Liver (tissue), 9 donors: ENCODE measurements around the gene P4HB. TPM values are rescaled to one million over a fixed set of nuclear protein-coding genes. Genes with fewer than 3 reads are reported as not detected.

ENCODE experiments used
- DNase-seq: peaks from one replicate; pipeline ENCODE4 v3.0.0-alpha.2; 2017; ENCODE audit warnings: low spot score
- H3K27ac ChIP-seq, 2 donors: one replicate each; pipeline ENCODE4 v1.7.0; 2013; ENCODE audit warnings: inconsistent platforms in 2 of 2, low read length in 2 of 2, control low read depth in 1 of 2, low read depth in 1 of 2, mild to moderate bottlenecking in 1 of 2
- H3K27me3 ChIP-seq, 4 donors: one replicate each; pipeline versions ENCODE4 v1.6.1 to v1.7.0; 2013; ENCODE audit warnings: low read length in 3 of 4, inconsistent platforms in 1 of 4, mild to moderate bottlenecking in 1 of 4, moderate library complexity in 1 of 4; ENCODE audit not compliant: control insufficient read depth in 4 of 4, insufficient read depth in 4 of 4
- H3K36me3 ChIP-seq, 4 donors: one replicate each; pipeline versions ENCODE4 v1.6.1 to v1.7.0; 2013; ENCODE audit warnings: low read length in 3 of 4, mild to moderate bottlenecking in 3 of 4, low read depth in 1 of 4, moderate library complexity in 1 of 4; ENCODE audit not compliant: control insufficient read depth in 4 of 4, insufficient read depth in 3 of 4
- H3K4me1 ChIP-seq, 4 donors: one replicate each; pipeline versions ENCODE4 v1.6.1 to v1.7.0; 2013; ENCODE audit warnings: low read length in 3 of 4, mild to moderate bottlenecking in 3 of 4, moderate library complexity in 1 of 4; ENCODE audit not compliant: control insufficient read depth in 4 of 4, insufficient read depth in 4 of 4
- H3K4me3 ChIP-seq, 3 donors: one replicate each; pipeline versions ENCODE4 v1.6.1 to v1.7.0; 2013; ENCODE audit warnings: low read length in 3 of 3, control low read depth in 1 of 3, low read depth in 1 of 3, mild to moderate bottlenecking in 1 of 3
- H3K9ac ChIP-seq, 2 donors: one replicate each; pipeline ENCODE4 v1.7.0; 2013; ENCODE audit warnings: low read length in 2 of 2, mild to moderate bottlenecking in 2 of 2, moderate library complexity in 2 of 2, control low read depth in 1 of 2, low read depth in 1 of 2
- H3K9me3 ChIP-seq, 4 donors: one replicate each; pipeline versions ENCODE4 v1.6.1 to v1.7.0; 2013; ENCODE audit warnings: low read length in 3 of 4; ENCODE audit not compliant: control insufficient read depth in 4 of 4
- EGR1 ChIP-seq, 2 donors: IDR thresholded peaks; 2 replicates each; pipeline ENCODE4 v1.6.1; 2016 to 2018; ENCODE audit warnings: antibody characterized with exemption in 2 of 2, low read depth in 2 of 2
- FOXA1 ChIP-seq: IDR thresholded peaks from 2 replicates; pipeline ENCODE4 v1.6.1; 2016; ENCODE audit warnings: antibody characterized with exemption
- FOXA2 ChIP-seq: IDR thresholded peaks from 2 replicates; pipeline ENCODE4 v1.6.1; 2016; ENCODE audit warnings: antibody characterized with exemption
- GABPA ChIP-seq, 2 donors: IDR thresholded peaks in 1 of 2; conservative IDR thresholded peaks in 1 of 2; 2 replicates each; pipeline ENCODE4 v1.6.1; 2016; ENCODE audit warnings: antibody characterized with exemption in 2 of 2, mild to moderate bottlenecking in 1 of 2, moderate library complexity in 1 of 2
- HNF4A ChIP-seq, 2 donors: conservative IDR thresholded peaks; 2 replicates each; pipeline ENCODE4 v1.6.1; 2016; ENCODE audit warnings: antibody characterized with exemption in 2 of 2, mild to moderate bottlenecking in 2 of 2
- HNF4G ChIP-seq: IDR thresholded peaks from 2 replicates; pipeline ENCODE4 v1.6.1; 2016; ENCODE audit warnings: antibody characterized with exemption
- JUND ChIP-seq, 2 donors: IDR thresholded peaks; 2 replicates each; pipeline ENCODE4 v1.6.1; 2016; ENCODE audit warnings: antibody characterized with exemption in 2 of 2
- NR2F2 ChIP-seq: IDR thresholded peaks from 2 replicates; pipeline ENCODE4 v1.6.1; 2016; ENCODE audit warnings: antibody characterized with exemption
- RAD21 ChIP-seq, 2 donors: IDR thresholded peaks; 2 replicates each; pipeline ENCODE4 v1.6.1; 2016; ENCODE audit warnings: antibody characterized with exemption in 2 of 2, mild to moderate bottlenecking in 2 of 2
- SP1 ChIP-seq: IDR thresholded peaks from 2 replicates; pipeline ENCODE4 v1.6.1; 2018; ENCODE audit warnings: antibody characterized with exemption, mild to moderate bottlenecking
- TAF1 ChIP-seq: conservative IDR thresholded peaks from 2 replicates; pipeline ENCODE4 v1.6.1; 2016; ENCODE audit warnings: antibody characterized with exemption, mild to moderate bottlenecking
- YY1 ChIP-seq: IDR thresholded peaks from 2 replicates; pipeline ENCODE4 v1.6.1; 2016; ENCODE audit warnings: antibody characterized with exemption, mild to moderate bottlenecking
- WGBS: extraction: QIAGEN DNeasy Blood & Tissue Kit; methylation state at CpG from one replicate; pipeline ENCODE4 v1.1.7; 2013; 5-methylcytosine and 5-hydroxymethylcytosine counted together
- polyA plus RNA-seq, 2 donors: library from polyadenylated mRNA; stranded (reverse) in 1 of 2; unstranded in 1 of 2; fragments of 200-250 nt in 1 of 2; fragments of >200 nt in 1 of 2; fragmentation: Nextera tagmentation in 1 of 2; extraction: Ambion mirVana in 1 of 2; gene quantifications; one replicate each; pipeline versions ENCODE4 v1.2.1 to v1.2.3, GENCODE V29; 2013 to 2015
- total RNA-seq, 2 donors: library from RNA; depleted of rRNA; stranded (reverse); fragments of >200 nt; gene quantifications; one replicate each; pipeline ENCODE4 v1.2.3, GENCODE V29; 2014
- TF ChIP-seq, protein P1 (sequence below): IDR thresholded peaks from 2 replicates; pipeline ENCODE4 v1.6.1; 2016; ENCODE audit warnings: antibody characterized with exemption, mild to moderate bottlenecking
- TF ChIP-seq, protein P2 (sequence below): IDR thresholded peaks from 2 replicates; pipeline ENCODE4 v1.6.1; 2016; ENCODE audit warnings: antibody characterized with exemption
- TF ChIP-seq, protein P3 (sequence below): IDR thresholded peaks from 2 replicates; pipeline ENCODE4 v1.6.1; 2016; ENCODE audit warnings: antibody characterized with exemption
- TF ChIP-seq, protein P4 (sequence below): fragments of 150-350 bp; IDR thresholded peaks from 2 replicates; pipeline ENCODE4 v1.5.1; 2017; ENCODE audit warnings: improper control_type of control experiment, low read depth, low read length; ENCODE audit not compliant: missing input control
- TF ChIP-seq, protein P5 (sequence below): IDR thresholded peaks from 2 replicates; pipeline ENCODE4 v1.6.1; 2016; ENCODE audit warnings: antibody characterized with exemption
- donor health status: healthy.
- donor health status: healthy.
- donor health status: healthy.
- donor health status: healthy.
- donor health status: healthy.

P4HB gene
- total and polyA plus RNA-seq, 4 donors: 1,000 to 3,361 (median 1,576) TPM

DNA sequence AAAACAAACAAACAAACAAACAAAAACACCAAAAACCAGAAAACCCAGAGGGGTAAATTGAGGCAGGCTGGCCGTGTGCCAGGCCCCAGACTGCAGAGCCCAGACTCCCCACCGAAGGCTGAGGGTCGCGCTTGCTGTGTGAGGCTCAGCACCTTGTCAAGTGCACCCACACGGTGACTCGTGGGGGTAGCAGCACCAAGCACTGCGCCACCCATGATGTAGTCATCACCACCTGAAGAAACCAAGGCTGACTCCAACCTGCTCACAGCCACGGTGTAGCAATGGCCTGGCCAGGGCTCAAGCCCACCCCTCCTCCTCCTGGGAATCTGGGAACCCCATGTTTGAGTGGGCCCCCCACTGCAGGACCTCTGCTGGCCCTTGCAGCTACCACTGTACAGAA, 39.2 kb downstream of the P4HB start:
- no peak overlapping the region for H3K9ac ChIP-seq
- H3K4me3 ChIP-seq: no peak overlapping the region
- DNase-seq: no peak
- H3K9me3 ChIP-seq: no peaks in the 10 kb centered on the region
- peak overlapping the region; percentile 77 to 97 for H3K27ac ChIP-seq
- H3K4me1 ChIP-seq: peaks cover 8 to 20% (median 15%) of the 10 kb centered on the region in 4 donors
- TF ChIP-seq JUND (IDR thresholded peaks at IDR 0.05) (no peak), GABPA (IDR thresholded peaks at IDR 0.05 in 1 of 2, conservative IDR thresholded peaks at IDR 0.05 in 1 of 2) (no peak), FOXA1 (no peak), RAD21 (IDR thresholded peaks at IDR 0.05) (no peak), EGR1 (IDR thresholded peaks at IDR 0.05; ENCODE audit: low read depth in 2 of 2) (no peak), TAF1 (no peak), HNF4A (conservative IDR thresholded peaks at IDR 0.05) (no peak)
- TF ChIP-seq, protein P1, sequence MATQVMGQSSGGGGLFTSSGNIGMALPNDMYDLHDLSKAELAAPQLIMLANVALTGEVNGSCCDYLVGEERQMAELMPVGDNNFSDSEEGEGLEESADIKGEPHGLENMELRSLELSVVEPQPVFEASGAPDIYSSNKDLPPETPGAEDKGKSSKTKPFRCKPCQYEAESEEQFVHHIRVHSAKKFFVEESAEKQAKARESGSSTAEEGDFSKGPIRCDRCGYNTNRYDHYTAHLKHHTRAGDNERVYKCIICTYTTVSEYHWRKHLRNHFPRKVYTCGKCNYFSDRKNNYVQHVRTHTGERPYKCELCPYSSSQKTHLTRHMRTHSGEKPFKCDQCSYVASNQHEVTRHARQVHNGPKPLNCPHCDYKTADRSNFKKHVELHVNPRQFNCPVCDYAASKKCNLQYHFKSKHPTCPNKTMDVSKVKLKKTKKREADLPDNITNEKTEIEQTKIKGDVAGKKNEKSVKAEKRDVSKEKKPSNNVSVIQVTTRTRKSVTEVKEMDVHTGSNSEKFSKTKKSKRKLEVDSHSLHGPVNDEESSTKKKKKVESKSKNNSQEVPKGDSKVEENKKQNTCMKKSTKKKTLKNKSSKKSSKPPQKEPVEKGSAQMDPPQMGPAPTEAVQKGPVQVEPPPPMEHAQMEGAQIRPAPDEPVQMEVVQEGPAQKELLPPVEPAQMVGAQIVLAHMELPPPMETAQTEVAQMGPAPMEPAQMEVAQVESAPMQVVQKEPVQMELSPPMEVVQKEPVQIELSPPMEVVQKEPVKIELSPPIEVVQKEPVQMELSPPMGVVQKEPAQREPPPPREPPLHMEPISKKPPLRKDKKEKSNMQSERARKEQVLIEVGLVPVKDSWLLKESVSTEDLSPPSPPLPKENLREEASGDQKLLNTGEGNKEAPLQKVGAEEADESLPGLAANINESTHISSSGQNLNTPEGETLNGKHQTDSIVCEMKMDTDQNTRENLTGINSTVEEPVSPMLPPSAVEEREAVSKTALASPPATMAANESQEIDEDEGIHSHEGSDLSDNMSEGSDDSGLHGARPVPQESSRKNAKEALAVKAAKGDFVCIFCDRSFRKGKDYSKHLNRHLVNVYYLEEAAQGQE: no peak
- TF ChIP-seq, protein P2, sequence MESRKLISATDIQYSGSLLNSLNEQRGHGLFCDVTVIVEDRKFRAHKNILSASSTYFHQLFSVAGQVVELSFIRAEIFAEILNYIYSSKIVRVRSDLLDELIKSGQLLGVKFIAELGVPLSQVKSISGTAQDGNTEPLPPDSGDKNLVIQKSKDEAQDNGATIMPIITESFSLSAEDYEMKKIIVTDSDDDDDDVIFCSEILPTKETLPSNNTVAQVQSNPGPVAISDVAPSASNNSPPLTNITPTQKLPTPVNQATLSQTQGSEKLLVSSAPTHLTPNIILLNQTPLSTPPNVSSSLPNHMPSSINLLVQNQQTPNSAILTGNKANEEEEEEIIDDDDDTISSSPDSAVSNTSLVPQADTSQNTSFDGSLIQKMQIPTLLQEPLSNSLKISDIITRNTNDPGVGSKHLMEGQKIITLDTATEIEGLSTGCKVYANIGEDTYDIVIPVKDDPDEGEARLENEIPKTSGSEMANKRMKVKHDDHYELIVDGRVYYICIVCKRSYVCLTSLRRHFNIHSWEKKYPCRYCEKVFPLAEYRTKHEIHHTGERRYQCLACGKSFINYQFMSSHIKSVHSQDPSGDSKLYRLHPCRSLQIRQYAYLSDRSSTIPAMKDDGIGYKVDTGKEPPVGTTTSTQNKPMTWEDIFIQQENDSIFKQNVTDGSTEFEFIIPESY: no peak
- TF ChIP-seq, protein P3, sequence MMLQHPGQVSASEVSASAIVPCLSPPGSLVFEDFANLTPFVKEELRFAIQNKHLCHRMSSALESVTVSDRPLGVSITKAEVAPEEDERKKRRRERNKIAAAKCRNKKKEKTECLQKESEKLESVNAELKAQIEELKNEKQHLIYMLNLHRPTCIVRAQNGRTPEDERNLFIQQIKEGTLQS: no peak
- 83% methylated on average over 8 of the region's 8 CpGs for WGBS
- no peaks in the 10 kb centered on the region for H3K27me3 ChIP-seq
- peaks cover 0 to 5% (median 0%) of the 10 kb centered on the region in 4 donors for H3K36me3 ChIP-seq

DNA sequence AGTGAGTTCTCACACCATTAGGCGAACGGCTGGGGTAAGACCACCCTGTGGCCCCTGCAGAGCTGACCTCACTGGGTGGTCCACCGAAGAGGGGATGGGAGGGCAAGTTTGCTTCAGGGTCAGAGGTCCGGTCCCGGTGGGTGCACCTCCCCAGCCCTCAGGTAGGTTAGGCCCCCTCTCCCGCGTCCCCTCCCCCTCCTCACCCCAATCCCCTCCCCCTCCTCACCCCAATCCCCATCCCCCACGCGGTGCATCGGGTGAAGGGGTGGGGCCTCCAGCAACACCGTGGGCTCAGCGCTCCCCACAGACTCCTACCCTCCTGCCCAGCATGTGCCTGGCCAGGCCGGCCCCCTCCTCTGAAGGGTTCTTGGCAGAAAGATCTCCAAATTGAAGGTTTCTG, 40.6 kb downstream of the P4HB start:
- H3K4me1 ChIP-seq: peaks cover 8 to 20% (median 15%) of the 10 kb centered on the region in 4 donors
- H3K27ac ChIP-seq: no peak overlapping the region
- no peaks in the 10 kb centered on the region for H3K27me3 ChIP-seq
- WGBS: 53% methylated on average over 13 of the region's 13 CpGs
- peaks cover 0 to 5% (median 0%) of the 10 kb centered on the region in 4 donors for H3K36me3 ChIP-seq
- no peak for DNase-seq
- TF ChIP-seq HNF4A (conservative IDR thresholded peaks at IDR 0.05) (no peak), HNF4G (no peak), SP1 (no peak), FOXA1 (no peak), NR2F2 (no peak), EGR1 (IDR thresholded peaks at IDR 0.05; ENCODE audit: low read depth in 2 of 2) (no peak), TAF1 (no peak), FOXA2 (no peak), YY1 (no peak), RAD21 (IDR thresholded peaks at IDR 0.05) (no peak)
- TF ChIP-seq, protein P4, sequence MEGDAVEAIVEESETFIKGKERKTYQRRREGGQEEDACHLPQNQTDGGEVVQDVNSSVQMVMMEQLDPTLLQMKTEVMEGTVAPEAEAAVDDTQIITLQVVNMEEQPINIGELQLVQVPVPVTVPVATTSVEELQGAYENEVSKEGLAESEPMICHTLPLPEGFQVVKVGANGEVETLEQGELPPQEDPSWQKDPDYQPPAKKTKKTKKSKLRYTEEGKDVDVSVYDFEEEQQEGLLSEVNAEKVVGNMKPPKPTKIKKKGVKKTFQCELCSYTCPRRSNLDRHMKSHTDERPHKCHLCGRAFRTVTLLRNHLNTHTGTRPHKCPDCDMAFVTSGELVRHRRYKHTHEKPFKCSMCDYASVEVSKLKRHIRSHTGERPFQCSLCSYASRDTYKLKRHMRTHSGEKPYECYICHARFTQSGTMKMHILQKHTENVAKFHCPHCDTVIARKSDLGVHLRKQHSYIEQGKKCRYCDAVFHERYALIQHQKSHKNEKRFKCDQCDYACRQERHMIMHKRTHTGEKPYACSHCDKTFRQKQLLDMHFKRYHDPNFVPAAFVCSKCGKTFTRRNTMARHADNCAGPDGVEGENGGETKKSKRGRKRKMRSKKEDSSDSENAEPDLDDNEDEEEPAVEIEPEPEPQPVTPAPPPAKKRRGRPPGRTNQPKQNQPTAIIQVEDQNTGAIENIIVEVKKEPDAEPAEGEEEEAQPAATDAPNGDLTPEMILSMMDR: no peak
- TF ChIP-seq, protein P5, sequence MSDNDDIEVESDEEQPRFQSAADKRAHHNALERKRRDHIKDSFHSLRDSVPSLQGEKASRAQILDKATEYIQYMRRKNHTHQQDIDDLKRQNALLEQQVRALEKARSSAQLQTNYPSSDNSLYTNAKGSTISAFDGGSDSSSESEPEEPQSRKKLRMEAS: no peak
- TF ChIP-seq, protein P2: no peak
- TF ChIP-seq, protein P1: no peak
- TF ChIP-seq, protein P3: no peak
- no peak overlapping the region for H3K4me3 ChIP-seq
- no peaks in the 10 kb centered on the region for H3K9me3 ChIP-seq
- no peak overlapping the region for H3K9ac ChIP-seq
